Heart left ventricle (tissue), 16 donors: ENCODE measurements around the gene DOCK2. TPM values are rescaled to one million over a fixed set of nuclear protein-coding genes. Genes with fewer than 3 reads are reported as not detected.

Experiments
- ATAC-seq, 4 donors: fragments of 200-7000 bp; cut with Tn5 transposase; one replicate each; pipeline ENCODE4 v1.9.1; 2020 to 2022; ENCODE audit warnings: moderate library complexity in 4 of 4, mild to moderate bottlenecking in 3 of 4, moderate number of reproducible peaks in 1 of 4
- DNase-seq, 5 donors: peaks; one replicate each; pipeline ENCODE4 v3.0.0-alpha.2; 2020
- H3K27ac ChIP-seq, 12 donors: fragments of 200-600 bp; sonication (generic) in 4 of 12; one replicate each; pipeline versions ENCODE4 v1.5.0 to v1.8.0; 2016 to 2022; ENCODE audit warnings: mild to moderate bottlenecking in 2 of 12
- H3K27me3 ChIP-seq, 9 donors: fragments of 200-600 bp; sonication (generic) in 2 of 9; one replicate each; pipeline versions ENCODE4 v1.5.1 to v1.8.0; 2016 to 2022; ENCODE audit warnings: mild to moderate bottlenecking in 3 of 9
- H3K36me3 ChIP-seq, 9 donors: fragments of 200-600 bp; sonication (generic) in 2 of 9; one replicate each; pipeline versions ENCODE4 v1.5.0 to v1.8.0; 2018 to 2022; ENCODE audit warnings: mild to moderate bottlenecking in 2 of 9
- H3K4me1 ChIP-seq, 12 donors: fragments of 200-600 bp; sonication (generic) in 4 of 12; one replicate each; pipeline versions ENCODE4 v1.5.0 to v1.8.0; 2016 to 2022; ENCODE audit warnings: mild to moderate bottlenecking in 3 of 12
- H3K4me3 ChIP-seq, 12 donors: fragments of 200-600 bp; sonication (generic) in 4 of 12; one replicate each; pipeline versions ENCODE4 v1.5.0 to v1.8.0; 2017 to 2022; ENCODE audit warnings: mild to moderate bottlenecking in 9 of 12, moderate library complexity in 4 of 12
- H3K9me3 ChIP-seq, 12 donors: fragments of 200-600 bp; sonication (generic) in 4 of 12; one replicate each; pipeline versions ENCODE4 v1.5.0 to v1.8.0; 2016 to 2022; ENCODE audit warnings: mild to moderate bottlenecking in 1 of 12
- POLR2A ChIP-seq, 2 donors: fragments of 450-650 bp; IDR thresholded peaks; one replicate each; pipeline ENCODE4 v1.6.1; 2017; ENCODE audit warnings: antibody characterized with exemption in 2 of 2, mild to moderate bottlenecking in 2 of 2, moderate library complexity in 2 of 2
- WGBS, 4 donors: extraction: QIAGEN DNeasy Blood & Tissue Kit in 2 of 4; methylation state at CpG; one replicate each; pipeline versions ENCODE4 v1.1.5 to v1.1.7; 2013 to 2018; 5-methylcytosine and 5-hydroxymethylcytosine counted together
- intact Hi-C, 10 donors: fragments of 100-400 bp; cut with DNase I; formaldehyde crosslinking; loops; one replicate each; pipeline versions ENCODE4 v1.11.1 to v1.14.2; 2022
- polyA plus RNA-seq, 2 donors: library from polyadenylated mRNA; stranded (reverse); fragments of 200-250 nt; gene quantifications; one replicate each; pipeline ENCODE4 v1.2.3, GENCODE V29; 2013
- total RNA-seq, 9 donors: library from RNA; depleted of rRNA in 2 of 9; stranded (reverse); fragments of >200 nt in 2 of 9; fragmentation: NEBNext Ultra II Directional in 3 of 9; extraction: Animal tissue kit (Norgen Biotek cat#: 25700) in 3 of 9; gene quantifications; one replicate each; pipeline versions ENCODE4 v1.1.0 to v1.2.4, GENCODE V29; 2016 to 2023
- TF ChIP-seq, protein P1 (sequence below), 12 donors: fragments of 200-600 bp; sonication (generic) in 4 of 12; IDR thresholded peaks; one replicate each; pipeline versions ENCODE4 v1.5.0 to v1.8.0; 2018 to 2022; ENCODE audit warnings: antibody characterized with exemption in 12 of 12, mild to moderate bottlenecking in 5 of 12
- donor health status: ischemic (EF 13 %, LVEDD 7.1; RV severe dilation, severe dysfunction).
- donor health status: healthy with polysubstance abuse.
- donor health status: DM: no; HTN: yes; CAD: no.
- donor health status: DM: no; HTN: no; CAD: no.
- donor health status: ischemic (EF 25% LVEDD 6.9; RV normal size, moderate dysfunction).
- donor health status: ischemic (EF 25% LVEDD 5.7; RV mildly dilated, moderate dysfunction).
- donor health status: healthy.
- donor health status: DM: yes; HTN: yes; CAD: no.
- donor health status: ischemic (EF 35%, LVEDD 5.7; RV mildly dilated, moderate dysfunction).
- donor health status: nonischemic (EF 11% LVEDD 7.7; RV severe dilation, severe dysfunction).
- donor health status: DM: yes; HTN: yes; CAD: no.
- donor health status: PGD.
- donor health status: ischemic (EF 29% LVEDD 5.4; RV normal size, mild dysfunction).
- donor health status: nonischemic (EF 23%, LVEDD 6.1; RV moderate dilation, normal function).

Gene DOCK2
- total and polyA plus RNA-seq, 11 donors, result 0.80 to 59.5 (median 4.6) TPM

DNA sequence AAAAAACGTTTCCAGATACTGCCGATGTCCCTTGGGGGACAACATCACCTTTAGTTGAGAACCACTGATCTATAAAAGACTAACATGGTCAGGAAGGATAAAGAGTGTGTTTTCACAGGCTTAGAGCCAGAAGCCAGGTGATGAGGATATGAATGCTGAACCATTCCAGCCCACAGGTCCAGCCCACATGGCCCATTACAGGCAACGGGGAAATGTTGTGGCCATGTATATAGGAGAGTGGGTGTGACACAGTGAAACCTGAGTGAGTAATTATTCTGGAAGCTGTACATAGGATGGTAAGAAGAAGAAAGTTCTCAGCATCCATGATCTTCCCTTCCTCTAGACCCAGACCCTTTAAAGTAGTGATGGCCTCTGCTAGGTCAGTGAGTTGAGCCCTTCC is 412.6 kb downstream of the DOCK2 start:
- H3K36me3 ChIP-seq, result peaks cover 0 to 98% (median 0%) of the 10 kb centered on the region in 9 donors
- 73 to 94% (median 80%) methylated on average over 3 of the region's 3 CpGs for WGBS, 4 donors
- H3K27ac ChIP-seq, result no peak overlapping the region
- TF ChIP-seq POLR2A (IDR thresholded peaks at IDR 0.05), result no peak
- TF ChIP-seq, protein P1, sequence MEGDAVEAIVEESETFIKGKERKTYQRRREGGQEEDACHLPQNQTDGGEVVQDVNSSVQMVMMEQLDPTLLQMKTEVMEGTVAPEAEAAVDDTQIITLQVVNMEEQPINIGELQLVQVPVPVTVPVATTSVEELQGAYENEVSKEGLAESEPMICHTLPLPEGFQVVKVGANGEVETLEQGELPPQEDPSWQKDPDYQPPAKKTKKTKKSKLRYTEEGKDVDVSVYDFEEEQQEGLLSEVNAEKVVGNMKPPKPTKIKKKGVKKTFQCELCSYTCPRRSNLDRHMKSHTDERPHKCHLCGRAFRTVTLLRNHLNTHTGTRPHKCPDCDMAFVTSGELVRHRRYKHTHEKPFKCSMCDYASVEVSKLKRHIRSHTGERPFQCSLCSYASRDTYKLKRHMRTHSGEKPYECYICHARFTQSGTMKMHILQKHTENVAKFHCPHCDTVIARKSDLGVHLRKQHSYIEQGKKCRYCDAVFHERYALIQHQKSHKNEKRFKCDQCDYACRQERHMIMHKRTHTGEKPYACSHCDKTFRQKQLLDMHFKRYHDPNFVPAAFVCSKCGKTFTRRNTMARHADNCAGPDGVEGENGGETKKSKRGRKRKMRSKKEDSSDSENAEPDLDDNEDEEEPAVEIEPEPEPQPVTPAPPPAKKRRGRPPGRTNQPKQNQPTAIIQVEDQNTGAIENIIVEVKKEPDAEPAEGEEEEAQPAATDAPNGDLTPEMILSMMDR (IDR thresholded peaks at IDR 0.05), result no peak
- ATAC-seq, result no peak
- intact Hi-C loops, result no loop called here
- no peak overlapping the region for H3K4me3 ChIP-seq
- no peaks in the 10 kb centered on the region for H3K4me1 ChIP-seq
- no peaks in the 10 kb centered on the region for H3K9me3 ChIP-seq
- no peaks in the 10 kb centered on the region for H3K27me3 ChIP-seq
- no peak for DNase-seq

DNA sequence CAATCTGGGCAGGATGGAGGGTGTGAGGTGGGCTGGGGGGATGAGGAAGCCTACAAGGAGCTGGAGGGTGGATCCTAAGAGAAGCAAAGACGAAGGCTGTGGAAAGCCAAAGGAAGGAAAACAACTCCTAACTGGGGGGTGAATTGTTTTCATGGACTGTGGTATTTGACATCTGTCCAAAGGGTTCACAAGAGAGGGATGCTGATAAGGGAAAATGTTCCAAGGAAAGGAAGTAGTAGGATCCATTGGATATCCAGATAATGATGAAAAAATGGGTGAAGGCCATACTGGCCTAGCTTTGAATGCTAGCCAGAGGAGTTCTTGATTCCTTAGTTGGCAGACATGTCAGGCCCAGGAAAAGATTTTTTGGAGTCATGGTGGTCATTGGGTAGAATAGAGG is 416.8 kb downstream of the DOCK2 start:
- H3K4me1 ChIP-seq, result no peaks in the 10 kb centered on the region
- intact Hi-C loops, result no loop called here
- TF ChIP-seq POLR2A (IDR thresholded peaks at IDR 0.05), result no peak
- TF ChIP-seq, protein P1 (IDR thresholded peaks at IDR 0.05), result no peak
- peaks cover 0 to 95% (median 0%) of the 10 kb centered on the region in 9 donors for H3K36me3 ChIP-seq
- no peak overlapping the region for H3K4me3 ChIP-seq
- ATAC-seq (no peak), DNase-seq (no peak)
- no peaks in the 10 kb centered on the region for H3K27me3 ChIP-seq
- 61 to 74% (median 66%) methylated on average over 1 of the region's 1 CpG for WGBS, 4 donors
- H3K9me3 ChIP-seq, result peaks cover 0 to 6% (median 0%) of the 10 kb centered on the region in 12 donors
- no peak overlapping the region for H3K27ac ChIP-seq

DNA sequence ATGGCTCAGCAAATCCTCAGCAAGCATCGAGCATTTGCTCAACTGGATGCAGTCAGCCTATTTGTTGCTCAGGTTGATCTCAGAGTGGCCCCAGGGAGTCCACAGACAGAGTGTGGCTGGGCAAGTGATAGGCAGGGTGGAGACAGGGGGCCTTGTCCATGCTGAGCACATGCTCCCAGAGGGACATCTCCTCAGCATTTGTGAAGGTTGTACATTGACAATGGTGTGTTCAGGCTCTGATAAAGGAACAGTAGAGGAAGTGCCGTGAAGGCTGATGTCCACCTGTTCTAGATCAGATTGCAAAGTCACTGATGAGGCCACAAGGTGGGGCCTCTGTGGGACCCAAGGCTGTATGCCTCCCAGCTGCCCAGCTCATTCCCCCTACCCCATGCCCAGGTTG is 418.5 kb downstream of the DOCK2 start:
- TF ChIP-seq, protein P1 (IDR thresholded peaks at IDR 0.05), result no peak
- no peak for TF ChIP-seq POLR2A (IDR thresholded peaks at IDR 0.05)
- H3K27ac ChIP-seq, result no peak overlapping the region
- H3K4me3 ChIP-seq, result no peak overlapping the region
- peaks cover 0 to 16% (median 0%) of the 10 kb centered on the region in 12 donors for H3K9me3 ChIP-seq
- no peaks in the 10 kb centered on the region for H3K4me1 ChIP-seq
- WGBS, 4 donors, result 88 to 94% (median 91%) methylated on average over 1 to 2 of the region's 2 CpGs
- no peak for DNase-seq
- no peaks in the 10 kb centered on the region for H3K27me3 ChIP-seq
- intact Hi-C loops, result no loop called here
- peaks cover 0 to 94% (median 0%) of the 10 kb centered on the region in 9 donors for H3K36me3 ChIP-seq
- peak in 1 of 4 donors; percentile 38 for ATAC-seq

DNA sequence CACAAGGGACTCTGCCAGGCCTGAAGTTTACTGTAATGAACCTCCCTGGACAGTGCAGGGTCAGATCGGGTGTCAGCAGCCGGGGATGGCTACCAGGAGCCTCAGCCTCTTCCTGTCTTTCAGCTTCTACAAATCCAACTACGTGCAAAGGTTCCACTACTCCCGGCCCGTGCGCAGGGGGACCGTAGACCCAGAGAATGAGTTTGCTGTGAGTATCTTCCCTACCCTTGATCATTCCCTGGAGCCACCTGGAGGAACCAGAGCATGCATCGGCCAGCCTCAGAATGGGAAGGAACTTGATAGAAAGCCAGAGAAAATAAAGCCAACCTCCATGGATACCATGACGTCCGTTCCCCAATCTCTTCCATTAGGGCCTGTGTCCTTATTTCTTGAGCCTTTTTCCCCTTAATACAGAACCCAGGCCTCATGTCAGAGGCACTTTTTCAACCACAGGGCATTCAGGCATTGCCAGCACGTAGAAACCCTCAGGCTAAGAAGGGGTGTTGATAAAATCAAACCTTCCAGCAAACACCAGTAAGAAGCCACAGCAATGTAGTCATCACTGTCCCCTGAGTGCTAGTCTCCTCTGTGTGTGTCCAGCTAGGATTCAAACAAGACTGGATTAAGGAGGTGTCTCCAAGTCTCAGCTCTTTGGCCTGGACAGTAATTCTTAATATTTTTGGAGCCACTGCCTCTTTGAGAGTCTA is 419.6 kb downstream of the DOCK2 start:
- H3K4me3 ChIP-seq, result no peak overlapping the region
- TF ChIP-seq, protein P1 (IDR thresholded peaks at IDR 0.05), result no peak
- TF ChIP-seq POLR2A (IDR thresholded peaks at IDR 0.05), result no peak

More for the DNA sequence above, 419.6 kb downstream of the DOCK2 start:
- ATAC-seq (no peak), DNase-seq (no peak)
- intact Hi-C loops, result no loop called here
- no peaks in the 10 kb centered on the region for H3K27me3 ChIP-seq
- peaks cover 0 to 89% (median 0%) of the 10 kb centered on the region in 9 donors for H3K36me3 ChIP-seq
- no peak overlapping the region for H3K27ac ChIP-seq
- WGBS, 4 donors, result 79 to 85% (median 84%) methylated on average over 11 of the region's 11 CpGs
- no peaks in the 10 kb centered on the region for H3K4me1 ChIP-seq
- H3K9me3 ChIP-seq, result peaks cover 0 to 16% (median 0%) of the 10 kb centered on the region in 12 donors
